Trophoblast cell (in vitro differentiated cells and primary cell): ENCODE data around the gene KIRREL3.

ENCODE experiments used
- DNase-seq, 2 donors: peaks; one replicate each; pipeline ENCODE4 v3.0.0-alpha.2; 2016
- H2AFZ ChIP-seq: 2 replicates; pipeline ENCODE4 v1.6.1; 2013; ENCODE audit warnings: low read length, moderate library complexity, mild to moderate bottlenecking; ENCODE audit not compliant: insufficient read depth, poor library complexity
- H2AK5ac ChIP-seq: 2 replicates; pipeline ENCODE4 v1.6.1; 2013; ENCODE audit warnings: mild to moderate bottlenecking, low read length
- H2BK120ac ChIP-seq: 2 replicates; pipeline ENCODE4 v1.6.1; 2013; ENCODE audit warnings: low read length, mild to moderate bottlenecking, moderate library complexity; ENCODE audit not compliant: insufficient read depth, poor library complexity
- H2BK12ac ChIP-seq: 2 replicates; pipeline ENCODE4 v1.6.1; 2013; ENCODE audit warnings: mild to moderate bottlenecking, low read length, moderate library complexity
- H2BK5ac ChIP-seq: 2 replicates; pipeline ENCODE4 v1.6.1; 2013; ENCODE audit warnings: low read length, low read depth, moderate library complexity, mild to moderate bottlenecking; ENCODE audit not compliant: poor library complexity
- H3K14ac ChIP-seq: 2 replicates; pipeline ENCODE4 v1.6.1; 2013; ENCODE audit warnings: mild to moderate bottlenecking, low read length
- H3K18ac ChIP-seq: 2 replicates; pipeline ENCODE4 v1.6.1; 2013; ENCODE audit warnings: mild to moderate bottlenecking, low read length
- H3K23ac ChIP-seq: 2 replicates; pipeline ENCODE4 v1.6.1; 2013; ENCODE audit warnings: low read length
- H3K27ac ChIP-seq: 2 replicates; pipeline ENCODE4 v1.5.1; 2013; ENCODE audit warnings: low read depth, mild to moderate bottlenecking, inconsistent platforms, low read length, moderate library complexity
- H3K27me3 ChIP-seq: 2 replicates; pipeline ENCODE4 v1.6.1; 2013; ENCODE audit warnings: inconsistent platforms, mild to moderate bottlenecking, low read length, moderate library complexity; ENCODE audit not compliant: insufficient read depth
- H3K36me3 ChIP-seq, 2 experiments: 1 replicate in 1 of 2; 2 replicates in 1 of 2; pipeline ENCODE4 v1.6.1; 2013; ENCODE audit warnings: low read length in 2 of 2, mild to moderate bottlenecking in 2 of 2, moderate library complexity in 1 of 2; ENCODE audit not compliant: insufficient read depth in 2 of 2, control insufficient read depth in 1 of 2
- H3K4ac ChIP-seq: 2 replicates; pipeline ENCODE4 v1.6.1; 2013; ENCODE audit warnings: low read depth, mild to moderate bottlenecking, low read length, moderate library complexity
- H3K4me1 ChIP-seq, 2 experiments: 1 replicate in 1 of 2; 2 replicates in 1 of 2; pipeline ENCODE4 v1.6.1; 2013; ENCODE audit warnings: low read length in 2 of 2, mild to moderate bottlenecking in 2 of 2, moderate library complexity in 1 of 2; ENCODE audit not compliant: insufficient read depth in 2 of 2, control insufficient read depth in 1 of 2
- H3K4me2 ChIP-seq: 2 replicates; pipeline ENCODE4 v1.6.1; 2013; ENCODE audit warnings: inconsistent platforms, mild to moderate bottlenecking, low read length, moderate library complexity
- H3K4me3 ChIP-seq: 2 replicates; pipeline ENCODE4 v1.5.1; 2013; ENCODE audit warnings: mild to moderate bottlenecking, low read depth, low read length, inconsistent platforms
- H3K79me1 ChIP-seq: one replicate; pipeline ENCODE4 v1.6.1; 2013; ENCODE audit warnings: low read length
- H3K79me2 ChIP-seq: 2 replicates; pipeline ENCODE4 v1.6.1; 2013; ENCODE audit warnings: low read length, mild to moderate bottlenecking; ENCODE audit not compliant: control insufficient read depth, insufficient read depth, poor library complexity
- H3K9ac ChIP-seq: 2 replicates; pipeline ENCODE4 v1.6.1; 2013; ENCODE audit warnings: mild to moderate bottlenecking, low read length
- H3K9me3 ChIP-seq: 2 replicates; pipeline ENCODE4 v1.6.1; 2013; ENCODE audit warnings: low read depth, mild to moderate bottlenecking, control low read depth, inconsistent platforms, low read length; ENCODE audit not compliant: insufficient read depth
- H4K12ac ChIP-seq: 2 replicates; pipeline ENCODE4 v1.6.1; 2013; ENCODE audit warnings: low read depth, mild to moderate bottlenecking, low read length, moderate library complexity
- H4K8ac ChIP-seq: 2 replicates; pipeline ENCODE4 v1.6.1; 2013; ENCODE audit warnings: low read depth, mild to moderate bottlenecking, low read length, moderate library complexity
- H4K91ac ChIP-seq: one replicate; pipeline ENCODE4 v1.6.1; 2013; ENCODE audit warnings: low read depth, mild to moderate bottlenecking, low read length, moderate library complexity
- WGBS: extraction: QIAGEN DNeasy Blood & Tissue Kit; methylation state at CpG from one replicate; pipeline ENCODE4 v1.1.7; 2013; ENCODE audit warnings: missing lambda C conversion rate; ENCODE audit not compliant: insufficient read length, insufficient coverage; ENCODE audit errors: extremely low coverage; 5-methylcytosine and 5-hydroxymethylcytosine counted together

The KIRREL3 gene

GRCh38 chr11:126450198-126450597 lies 550.4 kb downstream of the KIRREL3 start:
- Histone ChIP-seq H4K91ac (no peak overlapping the region), H3K14ac (no peak overlapping the region), H3K27me3 (no peaks in the 10 kb centered on the region), H3K4me3 (peak overlapping the region; percentile 63), H4K12ac (no peak overlapping the region), H3K4ac (no peak overlapping the region), H3K79me1 (no peaks in the 10 kb centered on the region), H3K36me3 (no peaks in the 10 kb centered on the region), H2AFZ (no peak overlapping the region), H3K18ac (no peak overlapping the region), H2AK5ac (no peak overlapping the region), H4K8ac (no peak overlapping the region), H3K79me2 (no peaks in the 10 kb centered on the region), H2BK120ac (no peak overlapping the region), H3K4me2 (no peak overlapping the region), H3K9ac (peak overlapping the region; percentile 10), H2BK12ac (no peak overlapping the region), H3K4me1 (no peaks in the 10 kb centered on the region), H3K9me3 (peaks cover 20% of the 10 kb centered on the region), H3K27ac (no peak overlapping the region), H2BK5ac (no peak overlapping the region), H3K23ac (peak overlapping the region; percentile 18)
- WGBS: no CpG with 5 or more reads among the region's 7 CpGs
- no peak for DNase-seq

GRCh38 chr11:126446581-126446980 lies 554.0 kb downstream of the KIRREL3 start:
- Histone ChIP-seq H3K23ac (no peak overlapping the region), H3K4ac (no peak overlapping the region), H3K79me1 (no peaks in the 10 kb centered on the region), H2BK120ac (no peak overlapping the region), H3K27me3 (no peaks in the 10 kb centered on the region), H4K12ac (no peak overlapping the region), H4K91ac (no peak overlapping the region), H3K27ac (no peak overlapping the region), H3K18ac (no peak overlapping the region), H3K14ac (no peak overlapping the region), H3K4me3 (no peak overlapping the region), H3K9ac (no peak overlapping the region), H3K9me3 (peaks cover 20% of the 10 kb centered on the region), H3K79me2 (no peaks in the 10 kb centered on the region), H2AK5ac (no peak overlapping the region), H2AFZ (no peak overlapping the region), H3K36me3 (no peaks in the 10 kb centered on the region), H2BK12ac (no peak overlapping the region), H2BK5ac (no peak overlapping the region), H4K8ac (no peak overlapping the region), H3K4me2 (no peak overlapping the region), H3K4me1 (no peaks in the 10 kb centered on the region)
- no CpG with 5 or more reads among the region's 10 CpGs for WGBS
- DNase-seq: no peak

- no peak overlapping the region for H4K91ac ChIP-seq
- H3K23ac ChIP-seq: no peak overlapping the region
- no peak overlapping the region for H3K18ac ChIP-seq
- no peak overlapping the region for H2BK120ac ChIP-seq
- no peaks in the 10 kb centered on the region for H3K79me2 ChIP-seq
- no peak overlapping the region for H3K14ac ChIP-seq
- no peak overlapping the region for H3K9ac ChIP-seq
- H3K27me3 ChIP-seq: no peaks in the 10 kb centered on the region
- peaks cover 0 to 4% of the 10 kb centered on the region in 2 experiments for H3K4me1 ChIP-seq
- H2BK12ac ChIP-seq: no peak overlapping the region
- no peak overlapping the region for H2AFZ ChIP-seq
- no peaks in the 10 kb centered on the region for H3K36me3 ChIP-seq
- no peak overlapping the region for H4K8ac ChIP-seq
- no peak overlapping the region for H3K27ac ChIP-seq
- peaks cover 2% of the 10 kb centered on the region for H3K9me3 ChIP-seq
- no peak overlapping the region for H4K12ac ChIP-seq
- H3K4me3 ChIP-seq: no peak overlapping the region
- DNase-seq: no peak
- WGBS: no CpG with 5 or more reads among the region's 7 CpGs
- no peak overlapping the region for H2BK5ac ChIP-seq
- H3K4ac ChIP-seq: no peak overlapping the region
- H3K79me1 ChIP-seq: no peaks in the 10 kb centered on the region
- no peak overlapping the region for H2AK5ac ChIP-seq
- no peak overlapping the region for H3K4me2 ChIP-seq
Measured at GRCh38 chr11:126444072-126444471, 556.5 kb downstream of the KIRREL3 start.

- H3K79me2 ChIP-seq: no peaks in the 10 kb centered on the region
- no peak overlapping the region for H3K18ac ChIP-seq
- no peak overlapping the region for H4K8ac ChIP-seq
- H3K4me3 ChIP-seq: no peak overlapping the region
- no peaks in the 10 kb centered on the region for H3K36me3 ChIP-seq
- WGBS: no CpG with 5 or more reads among the region's 13 CpGs
- no peak overlapping the region for H4K12ac ChIP-seq
- H3K4me2 ChIP-seq: no peak overlapping the region
- H3K79me1 ChIP-seq: no peaks in the 10 kb centered on the region
- no peak overlapping the region for H3K9ac ChIP-seq
- no peak overlapping the region for H2AFZ ChIP-seq
- no peak overlapping the region for H3K4ac ChIP-seq
- no peak overlapping the region for H3K14ac ChIP-seq
- no peak overlapping the region for H2BK12ac ChIP-seq
- no peak overlapping the region for H4K91ac ChIP-seq
- H2BK5ac ChIP-seq: no peak overlapping the region
- DNase-seq: no peak
- H2BK120ac ChIP-seq: no peak overlapping the region
- no peak overlapping the region for H2AK5ac ChIP-seq
- no peaks in the 10 kb centered on the region for H3K9me3 ChIP-seq
- H3K27me3 ChIP-seq: no peaks in the 10 kb centered on the region
- H3K27ac ChIP-seq: no peak overlapping the region
- no peak overlapping the region for H3K23ac ChIP-seq
- H3K4me1 ChIP-seq: peaks cover 0 to 4% of the 10 kb centered on the region in 2 experiments
Measured at GRCh38 chr11:126443120-126443519, 557.5 kb downstream of the KIRREL3 start.
